IPS-11a (cell line): ENCODE results near the gene NPTXR.
"Not testable (repeated sequence)": the region's sequence is repeated elsewhere in the genome, so short reads cannot be mapped to it uniquely, and the experiment has no call there.

Experiments used
- H3K4me3 ChIP-seq: one replicate; pipeline ENCODE4 v1.5.1; 2013; ENCODE audit warnings: low read depth, low read length, control low read depth

NPTXR gene

DNA sequence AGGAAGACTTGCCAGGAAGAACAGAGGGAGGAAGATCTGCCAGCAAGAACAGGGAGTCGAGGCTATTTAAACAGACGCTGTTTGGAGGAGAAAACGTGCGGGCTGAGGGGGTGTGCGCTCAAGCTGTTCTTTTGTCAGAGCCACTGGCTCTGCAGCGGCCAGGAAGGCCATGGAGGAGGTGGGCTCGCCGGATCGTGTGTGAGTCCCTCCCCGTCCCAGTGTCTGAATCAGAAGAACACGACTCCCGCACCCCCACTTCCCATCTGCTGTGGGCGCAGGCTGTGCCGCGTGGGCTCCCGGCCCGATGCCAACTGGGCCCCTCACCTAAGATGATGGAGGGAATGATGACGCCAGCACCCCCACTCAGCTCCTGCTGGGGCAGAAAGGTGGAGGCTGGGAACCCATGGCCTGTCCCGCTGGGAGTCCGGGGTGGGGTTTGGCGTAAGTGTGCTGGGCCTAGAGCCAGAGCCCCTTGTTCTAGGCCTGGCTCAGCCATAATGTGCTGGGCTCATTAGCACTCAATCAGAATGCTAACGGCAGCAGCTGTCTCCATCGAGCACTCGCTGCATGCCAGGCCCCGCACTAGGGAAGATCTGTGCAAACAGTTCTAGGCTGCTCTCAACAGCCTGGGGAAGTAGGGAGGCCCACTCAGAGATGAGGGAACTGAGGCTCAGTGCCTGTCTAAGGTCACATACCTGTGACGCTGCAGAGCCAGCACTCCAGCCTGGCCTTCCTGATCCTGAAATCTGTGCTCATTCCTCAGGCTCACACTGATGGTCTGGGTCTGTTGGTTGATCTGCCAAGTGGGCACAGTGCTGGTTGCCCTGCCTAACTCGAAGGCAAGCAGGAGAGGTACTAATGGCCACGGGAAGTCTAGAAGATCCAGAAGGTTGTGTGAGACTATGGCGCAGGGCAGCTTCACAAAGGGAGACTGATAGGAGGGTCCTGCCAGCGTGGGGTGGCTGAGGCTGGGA lies 11.5 kb downstream of the NPTXR start:
- no peak overlapping the region for H3K4me3 ChIP-seq

GRCh38 chr22:38831166-38831945 lies 12.5 kb downstream of the NPTXR start:
- no peak overlapping the region for H3K4me3 ChIP-seq

GRCh38 chr22:38830845-38831108 lies 13.1 kb downstream of the NPTXR start:
- H3K4me3 ChIP-seq: no peak overlapping the region

GRCh38 chr22:38830026-38830844 lies 13.6 kb downstream of the NPTXR start:
- no peak overlapping the region for H3K4me3 ChIP-seq

GRCh38 chr22:38829485-38829884 lies 14.3 kb downstream of the NPTXR start:
- H3K4me3 ChIP-seq: no peak overlapping the region

GRCh38 chr22:38828616-38829205 lies 15.1 kb downstream of the NPTXR start:
- no peak overlapping the region for H3K4me3 ChIP-seq

- no peak overlapping the region for H3K4me3 ChIP-seq
Measured at GRCh38 chr22:38828191-38828590, 15.6 kb downstream of the NPTXR start.

DNA sequence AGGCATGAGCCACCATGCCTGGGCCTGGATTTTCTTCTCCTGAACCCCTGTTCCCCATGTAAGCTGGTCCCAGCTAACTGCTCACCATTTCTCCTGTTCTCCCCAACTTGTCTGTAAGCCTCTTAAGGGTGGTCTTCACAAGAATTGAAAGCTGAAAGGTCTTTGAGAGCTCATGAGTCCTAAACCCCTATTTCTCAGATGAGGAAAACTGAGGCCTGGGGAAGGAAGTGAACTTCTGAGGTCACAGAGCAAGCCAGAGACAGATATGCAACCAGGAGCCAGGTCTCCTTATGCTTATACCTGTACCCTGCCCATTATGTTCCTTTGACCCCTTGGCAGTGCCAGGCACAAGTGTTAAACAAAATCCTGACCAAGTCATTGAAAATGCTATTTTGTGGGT lies 16.3 kb downstream of the NPTXR start:
- H3K4me3 ChIP-seq: no peak overlapping the region

GRCh38 chr22:38826801-38827200 lies 17.0 kb downstream of the NPTXR start:
- H3K4me3 ChIP-seq: no peak overlapping the region

GRCh38 chr22:38826386-38826785 lies 17.4 kb downstream of the NPTXR start:
- no peak overlapping the region for H3K4me3 ChIP-seq

DNA sequence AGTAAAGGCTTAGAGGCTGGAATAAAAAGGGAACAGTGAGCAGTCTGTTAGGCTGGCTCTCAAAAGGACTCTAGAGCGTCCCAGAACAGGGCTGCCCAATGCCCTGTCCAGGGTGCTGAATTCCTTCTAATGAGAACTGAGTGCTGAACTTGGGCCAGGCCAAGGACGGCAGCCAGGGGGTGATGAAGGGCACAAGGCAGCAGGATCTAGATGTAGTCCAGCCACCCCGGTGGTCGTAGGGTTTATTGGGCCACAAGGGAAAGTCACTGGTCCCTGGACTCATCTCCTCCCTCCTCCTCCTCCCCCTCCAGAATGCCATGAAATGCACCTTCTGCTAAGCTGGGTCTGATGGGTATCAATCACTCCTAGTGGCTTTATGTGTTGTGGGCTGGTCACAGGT lies 19.2 kb downstream of the NPTXR start:
- no peak overlapping the region for H3K4me3 ChIP-seq

GRCh38 chr22:38823637-38824036 lies 20.2 kb downstream of the NPTXR start:
- no peak overlapping the region for H3K4me3 ChIP-seq

- H3K4me3 ChIP-seq: no peak overlapping the region
Measured at GRCh38 chr22:38823076-38823475, 20.8 kb downstream of the NPTXR start.

DNA sequence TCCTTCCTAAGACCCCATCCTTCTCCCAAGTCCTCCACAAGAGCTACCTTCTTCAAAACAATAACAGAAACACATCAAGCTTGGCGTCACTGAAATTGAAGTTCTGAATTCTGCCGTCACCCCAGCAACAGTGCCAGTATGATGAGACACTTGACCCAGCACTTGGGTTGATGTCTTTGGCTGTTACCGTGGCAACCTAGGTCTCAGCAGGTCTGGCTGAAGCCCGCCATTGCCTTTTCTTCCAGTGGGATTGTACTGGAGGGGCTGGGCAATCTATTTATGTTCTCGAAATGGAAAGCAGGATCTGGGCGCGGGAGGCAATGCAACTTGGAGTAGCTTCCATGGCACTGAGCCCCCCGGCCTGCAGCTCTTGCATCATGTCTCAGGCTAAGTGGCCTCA lies 23.8 kb downstream of the NPTXR start:
- H3K4me3 ChIP-seq: no peak overlapping the region

DNA sequence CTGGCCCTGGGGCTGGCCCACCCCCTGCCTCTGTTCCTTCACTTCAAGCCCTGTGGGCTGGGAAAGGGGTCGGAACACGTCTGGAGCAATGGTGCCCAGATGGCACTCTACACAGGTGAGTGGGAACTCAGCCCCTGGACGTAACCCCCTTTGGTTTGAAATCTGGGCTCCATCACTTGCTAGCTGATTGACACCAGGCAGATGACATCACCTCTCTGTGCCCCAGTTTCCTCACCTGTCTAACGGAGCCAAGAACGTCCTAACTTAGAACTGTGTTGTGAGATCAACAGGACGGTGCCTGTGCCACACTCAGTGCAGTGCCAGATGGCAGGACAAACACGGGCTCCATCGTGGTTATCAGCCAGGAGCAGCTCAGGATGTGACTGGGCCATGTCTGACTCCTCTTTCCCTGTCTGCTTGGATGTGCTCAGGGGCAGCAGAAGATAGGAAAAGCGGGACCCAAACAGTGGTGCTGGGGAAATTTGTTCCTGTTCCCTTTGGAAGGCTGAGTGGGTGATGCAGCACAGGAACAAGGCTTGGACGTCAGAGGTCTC lies 24.4 kb downstream of the NPTXR start:
- H3K4me3 ChIP-seq: no peak overlapping the region

GRCh38 chr22:38817196-38817595 lies 26.6 kb downstream of the NPTXR start:
- H3K4me3 ChIP-seq: no peak overlapping the region

- H3K4me3 ChIP-seq: no peak overlapping the region
Measured at GRCh38 chr22:38815842-38816241, 28.0 kb downstream of the NPTXR start.

DNA sequence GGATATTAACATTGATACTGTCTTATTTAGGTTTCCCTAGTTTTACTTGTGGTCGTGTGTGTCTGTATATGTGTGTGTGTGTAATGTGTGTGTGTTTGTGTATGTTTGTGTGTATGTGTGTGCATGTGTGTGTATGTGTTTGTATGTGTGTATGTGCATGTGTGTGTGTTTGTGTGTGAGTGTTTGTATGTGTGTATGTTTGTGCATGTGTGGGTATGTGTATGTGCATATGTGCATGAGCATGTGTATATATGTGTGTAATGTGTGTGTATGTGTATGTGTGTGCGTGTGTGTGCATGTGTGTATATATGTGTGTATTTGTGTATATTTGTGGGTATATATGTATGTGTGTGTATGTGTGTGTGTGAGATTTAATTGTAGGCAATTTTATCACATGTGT lies 32.6 kb downstream of the NPTXR start:
- no peak overlapping the region for H3K4me3 ChIP-seq

GRCh38 chr22:38805041-38805593 lies 38.7 kb downstream of the NPTXR start:
- not testable (repeated sequence) for H3K4me3 ChIP-seq

GRCh38 chr22:38802671-38803121 lies 41.1 kb downstream of the NPTXR start:
- H3K4me3 ChIP-seq: peak overlapping the region; percentile 8
